ENCODE results near the gene TLK1.

GRCh38 chr2:171169333-171169732 is 8.6 kb upstream of the TLK1 start:
- TF ChIP-seq, protein P1, sequence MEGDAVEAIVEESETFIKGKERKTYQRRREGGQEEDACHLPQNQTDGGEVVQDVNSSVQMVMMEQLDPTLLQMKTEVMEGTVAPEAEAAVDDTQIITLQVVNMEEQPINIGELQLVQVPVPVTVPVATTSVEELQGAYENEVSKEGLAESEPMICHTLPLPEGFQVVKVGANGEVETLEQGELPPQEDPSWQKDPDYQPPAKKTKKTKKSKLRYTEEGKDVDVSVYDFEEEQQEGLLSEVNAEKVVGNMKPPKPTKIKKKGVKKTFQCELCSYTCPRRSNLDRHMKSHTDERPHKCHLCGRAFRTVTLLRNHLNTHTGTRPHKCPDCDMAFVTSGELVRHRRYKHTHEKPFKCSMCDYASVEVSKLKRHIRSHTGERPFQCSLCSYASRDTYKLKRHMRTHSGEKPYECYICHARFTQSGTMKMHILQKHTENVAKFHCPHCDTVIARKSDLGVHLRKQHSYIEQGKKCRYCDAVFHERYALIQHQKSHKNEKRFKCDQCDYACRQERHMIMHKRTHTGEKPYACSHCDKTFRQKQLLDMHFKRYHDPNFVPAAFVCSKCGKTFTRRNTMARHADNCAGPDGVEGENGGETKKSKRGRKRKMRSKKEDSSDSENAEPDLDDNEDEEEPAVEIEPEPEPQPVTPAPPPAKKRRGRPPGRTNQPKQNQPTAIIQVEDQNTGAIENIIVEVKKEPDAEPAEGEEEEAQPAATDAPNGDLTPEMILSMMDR (IDR thresholded peaks at IDR 0.05; ENCODE audit: insufficient read depth, low read depth, low read length) = no peak
- no peak for TF ChIP-seq EZH2 (IDR thresholded peaks at IDR 0.05; ENCODE audit: insufficient read depth, low read length)

Measured in astrocyte (in vitro differentiated cells and primary cell).